T47D (cell line): ENCODE results near the gene ALCAM.

Experiments
- DNase-seq, 2 experiments: peaks; one replicate each; pipeline versions ENCODE4 v3.0.0 to v3.0.0-alpha.2; 2011 to 2012; ENCODE audit warnings: low read depth in 1 of 2, low spot score in 1 of 2
- JUND ChIP-seq: IDR thresholded peaks from 2 replicates; pipeline ENCODE4 v1.6.1; 2012; ENCODE audit warnings: low read depth
- in situ Hi-C: cut with HindIII; loops from 2 replicates; pipeline ENCODE4 v1.10.0; 2016; ENCODE audit warnings: low sequenced_read_pairs, low pct_unique_long_range_greater_than_20kb

ALCAM gene

GRCh38 chr3:105613120-105613519 lies 246.4 kb downstream of the ALCAM start:
- no peak for TF ChIP-seq JUND
- in situ Hi-C loops = no loop called here
- DNase-seq = no peak

GRCh38 chr3:105614288-105615030 lies 247.8 kb downstream of the ALCAM start:
- in situ Hi-C loops = no loop called here
- TF ChIP-seq JUND = no peak
- no peak for DNase-seq

GRCh38 chr3:105615814-105616213 lies 249.1 kb downstream of the ALCAM start:
- no peak for DNase-seq
- no peak for TF ChIP-seq JUND
- in situ Hi-C loops = no loop called here

- no peak for TF ChIP-seq JUND
- in situ Hi-C loops = no loop called here
- no peak for DNase-seq
Measured at GRCh38 chr3:105616374-105617121, 249.8 kb downstream of the ALCAM start.

GRCh38 chr3:105618556-105618955 lies 251.8 kb downstream of the ALCAM start:
- in situ Hi-C loops = no loop called here
- no peak for TF ChIP-seq JUND
- no peak for DNase-seq

- DNase-seq = no peak
- in situ Hi-C loops = no loop called here
- no peak for TF ChIP-seq JUND
Measured at GRCh38 chr3:105619651-105620050, 252.9 kb downstream of the ALCAM start.

- TF ChIP-seq JUND = no peak
- DNase-seq = no peak
- in situ Hi-C loops = no loop called here
Measured at GRCh38 chr3:105620236-105620635, 253.5 kb downstream of the ALCAM start.

- in situ Hi-C loops = no loop called here
- no peak for TF ChIP-seq JUND
- DNase-seq = no peak
Measured at GRCh38 chr3:105622169-105622568, 255.5 kb downstream of the ALCAM start.
